ENCODE data around the gene PTPRN2.
"Not testable (repeated sequence)": the region's sequence is repeated elsewhere in the genome, so short reads cannot be mapped to it uniquely, and the experiment has no call there.

Gene PTPRN2

GRCh38 chr7:157962458-157963306 lies 624.9 kb downstream of the PTPRN2 start:
- DNase-seq (ENCODE audit: low spot score), result no peak

DNA sequence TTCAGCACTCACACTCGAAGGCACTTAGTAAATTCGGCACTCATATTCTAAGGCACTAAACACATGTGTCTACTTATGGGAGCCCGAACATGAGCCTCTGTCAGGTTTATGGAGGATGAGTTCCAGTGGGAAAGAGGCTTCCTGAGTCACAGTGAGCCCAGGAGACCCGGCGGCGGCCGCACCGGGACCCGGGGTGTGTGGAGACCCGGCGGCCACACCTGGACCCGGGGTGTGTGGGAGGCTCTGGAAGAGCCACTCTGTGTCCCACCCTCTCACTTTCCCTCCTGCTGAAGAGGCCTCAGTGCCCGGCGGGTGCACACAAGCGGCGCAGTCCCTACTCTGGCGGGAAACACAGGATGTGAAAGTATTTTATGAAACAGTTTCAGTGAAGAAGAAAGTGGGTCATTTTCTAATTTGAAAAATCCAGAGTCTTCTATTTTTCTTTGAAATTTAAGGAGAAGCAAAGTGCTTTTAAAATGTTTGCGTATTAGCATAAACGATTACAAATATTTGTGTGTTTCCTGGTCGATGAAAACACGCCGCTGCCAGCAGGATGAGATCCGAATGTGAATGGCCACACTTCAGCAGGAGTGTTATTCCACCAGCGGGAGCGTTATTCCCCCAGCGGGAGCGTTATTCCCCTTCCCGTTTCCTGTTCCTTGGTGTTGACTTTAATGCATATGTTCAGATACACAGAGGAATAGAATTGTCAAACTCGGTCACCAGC lies 625.7 kb downstream of the PTPRN2 start:
- DNase-seq (ENCODE audit: low spot score), result no peak

DNA sequence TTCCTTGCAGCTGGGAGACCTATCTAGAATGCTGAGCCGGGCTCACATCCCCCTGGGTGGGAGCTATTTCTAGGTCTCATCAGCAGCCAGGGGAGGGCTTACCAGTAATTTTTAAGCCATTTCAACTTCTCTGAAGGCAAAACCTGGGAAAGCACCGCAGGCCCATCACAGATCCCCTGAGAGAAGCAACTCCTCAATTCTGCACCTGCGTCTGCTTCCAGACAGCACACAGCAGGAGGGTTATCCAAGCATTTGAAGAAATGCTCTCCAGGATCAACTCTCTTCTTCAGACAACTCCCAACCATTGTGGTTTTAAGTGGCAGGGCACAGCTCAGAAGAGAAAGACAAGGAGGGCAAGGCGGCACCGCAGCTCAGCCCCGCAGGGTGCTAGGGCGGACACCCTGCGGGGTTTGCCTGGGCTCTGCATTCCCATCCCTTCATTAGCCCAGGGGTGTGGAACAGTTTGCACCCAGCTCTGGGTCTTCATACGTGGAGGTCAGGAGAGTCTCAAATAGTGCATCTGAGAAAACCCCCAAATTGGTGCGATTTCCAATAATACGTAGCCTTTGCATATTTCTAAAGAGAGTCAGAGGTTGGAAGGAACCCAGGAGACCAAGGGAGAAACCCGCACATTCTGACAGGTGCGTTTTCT lies 632.1 kb downstream of the PTPRN2 start:
- no peak for DNase-seq (ENCODE audit: low spot score)

GRCh38 chr7:157954901-157955300 lies 632.7 kb downstream of the PTPRN2 start:
- no peak for DNase-seq (ENCODE audit: low spot score)

DNA sequence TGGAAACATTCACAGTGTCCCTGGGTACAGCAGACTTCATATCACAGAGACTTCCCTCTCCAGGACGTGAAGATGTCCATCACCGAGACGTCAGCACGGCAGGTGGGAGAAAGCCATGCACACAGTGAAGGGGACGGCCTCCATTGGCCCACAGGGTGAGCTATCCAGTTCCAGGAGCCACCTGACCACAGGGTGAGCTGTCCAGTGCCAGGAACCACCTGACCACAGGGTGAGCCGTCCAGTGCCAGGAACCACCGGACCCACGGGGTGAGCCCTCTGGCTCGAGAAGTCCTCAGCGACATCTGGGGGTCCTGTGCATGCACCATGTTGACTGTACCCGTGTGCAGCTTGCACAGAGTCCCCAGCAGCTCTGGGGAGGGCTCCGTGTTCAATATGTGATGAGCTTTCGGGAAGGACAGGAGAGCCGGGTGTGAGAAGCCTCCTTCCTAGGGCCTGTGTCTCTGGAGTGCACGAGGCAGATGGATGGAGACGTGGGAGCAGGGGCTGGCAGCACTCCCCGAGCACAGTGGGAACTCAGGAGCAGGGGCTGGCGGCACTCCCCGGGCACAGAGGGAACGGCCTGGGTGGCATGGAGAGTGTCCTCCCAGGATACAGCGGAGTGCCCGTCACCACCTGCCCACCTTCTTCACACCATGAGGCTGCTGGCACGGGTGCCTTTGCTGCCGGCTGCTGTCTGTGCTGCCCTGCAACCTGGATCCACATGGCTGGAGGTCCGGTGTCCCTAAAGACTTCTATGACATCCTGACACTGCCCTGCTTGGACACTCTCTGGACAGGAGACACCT lies 634.6 kb downstream of the PTPRN2 start:
- no peak for DNase-seq (ENCODE audit: low spot score)

DNA sequence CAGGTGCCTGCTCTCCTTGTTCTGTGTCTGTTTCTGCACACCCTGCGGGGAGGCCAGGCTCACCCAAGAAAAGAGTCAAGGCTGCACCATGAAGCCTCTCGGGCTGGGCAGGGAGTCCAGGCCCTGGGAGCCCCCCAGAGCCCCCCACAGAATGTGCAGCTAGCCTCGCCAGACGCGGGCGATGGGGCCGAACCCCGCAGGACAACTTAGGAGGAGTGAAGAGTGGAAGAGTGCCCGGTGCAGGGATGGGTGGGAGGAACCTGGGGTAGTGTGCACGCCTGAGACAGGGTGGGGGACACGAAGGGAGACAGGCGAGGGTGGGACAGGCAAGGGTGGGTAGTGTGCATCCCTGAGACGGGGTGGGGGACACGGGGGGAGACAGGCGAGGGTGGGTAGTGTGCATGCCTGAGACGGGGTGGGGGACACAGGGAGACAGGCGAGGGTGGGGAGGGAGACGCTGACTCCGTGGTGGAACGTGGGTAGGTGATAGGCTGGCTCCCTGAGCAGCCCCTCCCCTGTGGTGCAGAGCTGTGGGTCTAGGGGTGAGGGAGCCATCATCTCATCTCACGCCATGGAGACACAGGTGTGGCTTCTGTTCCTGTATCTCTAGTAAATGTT lies 635.5 kb downstream of the PTPRN2 start:
- no peak for DNase-seq (ENCODE audit: low spot score)

GRCh38 chr7:157951300-157952049 lies 636.1 kb downstream of the PTPRN2 start:
- DNase-seq (ENCODE audit: low spot score), result no peak

GRCh38 chr7:157949711-157950110 lies 637.9 kb downstream of the PTPRN2 start:
- DNase-seq (ENCODE audit: low spot score), result no peak

- DNase-seq (ENCODE audit: low spot score), result no peak
Measured at GRCh38 chr7:157947504-157947903, 640.1 kb downstream of the PTPRN2 start.

DNA sequence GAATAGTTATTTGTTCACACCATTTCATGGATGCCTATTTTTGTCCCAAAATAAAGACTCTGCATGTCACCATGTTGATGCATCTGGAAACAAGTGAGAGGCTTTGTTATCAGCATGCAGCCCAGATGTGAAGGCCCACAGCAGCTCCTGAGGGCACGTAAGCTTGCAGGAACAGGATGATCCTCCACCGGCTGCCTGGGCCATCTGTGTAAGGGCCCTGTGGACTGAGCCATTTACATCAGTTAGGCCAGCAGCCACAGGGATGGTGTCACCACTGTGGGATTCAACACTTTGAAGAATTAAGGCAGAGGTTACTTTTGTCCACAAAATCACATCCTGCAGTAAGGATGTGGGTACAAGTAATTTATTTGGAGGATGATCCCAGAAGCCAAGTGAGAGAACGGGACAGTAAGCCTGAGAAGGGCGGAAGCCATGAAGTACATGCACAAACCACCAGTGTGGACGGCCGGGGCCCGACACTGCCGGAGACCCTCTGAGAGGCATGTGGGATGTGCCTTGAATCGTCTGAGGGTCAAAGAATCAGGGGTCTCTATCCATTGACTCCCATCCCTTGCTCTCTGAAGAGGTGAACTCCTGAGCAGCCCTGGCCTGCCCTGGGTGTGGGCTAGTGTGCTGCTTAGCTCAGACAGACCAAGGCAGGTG lies 641.1 kb downstream of the PTPRN2 start:
- DNase-seq (ENCODE audit: low spot score), result no peak

GRCh38 chr7:157945401-157945800 lies 642.2 kb downstream of the PTPRN2 start:
- DNase-seq (ENCODE audit: low spot score), result no peak

- DNase-seq (ENCODE audit: low spot score), result no peak
Measured at GRCh38 chr7:157944734-157945291, 642.8 kb downstream of the PTPRN2 start.

- DNase-seq (ENCODE audit: low spot score), result no peak
Measured at GRCh38 chr7:157944051-157944450, 643.6 kb downstream of the PTPRN2 start.

DNA sequence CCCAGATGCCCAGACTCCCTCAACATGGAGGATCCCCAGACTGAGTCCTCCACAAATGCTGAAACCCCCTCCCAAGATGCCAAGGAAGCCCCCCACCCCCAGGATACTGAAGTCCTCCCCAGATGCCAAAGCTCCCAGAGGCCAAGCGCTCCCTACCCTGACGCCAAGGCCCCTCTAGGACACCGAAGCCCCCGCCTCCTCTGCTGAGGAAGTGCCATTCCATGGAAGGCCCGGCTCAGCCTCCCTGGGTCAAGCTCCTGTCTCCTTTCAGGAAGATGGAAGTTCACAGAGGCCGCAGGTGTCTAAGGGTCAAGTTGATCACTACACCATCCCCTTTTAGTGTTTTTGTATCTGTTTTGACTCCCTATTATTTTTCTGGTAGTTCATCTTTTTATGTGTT lies 644.1 kb downstream of the PTPRN2 start:
- no peak for DNase-seq (ENCODE audit: low spot score)

- DNase-seq (ENCODE audit: low spot score), result no peak
Measured at GRCh38 chr7:157941210-157941609, 646.4 kb downstream of the PTPRN2 start.

- no peak for DNase-seq (ENCODE audit: low spot score)
Measured at GRCh38 chr7:157940497-157940896, 647.1 kb downstream of the PTPRN2 start.

GRCh38 chr7:157938211-157938610 lies 649.4 kb downstream of the PTPRN2 start:
- no peak for DNase-seq (ENCODE audit: low spot score)

DNA sequence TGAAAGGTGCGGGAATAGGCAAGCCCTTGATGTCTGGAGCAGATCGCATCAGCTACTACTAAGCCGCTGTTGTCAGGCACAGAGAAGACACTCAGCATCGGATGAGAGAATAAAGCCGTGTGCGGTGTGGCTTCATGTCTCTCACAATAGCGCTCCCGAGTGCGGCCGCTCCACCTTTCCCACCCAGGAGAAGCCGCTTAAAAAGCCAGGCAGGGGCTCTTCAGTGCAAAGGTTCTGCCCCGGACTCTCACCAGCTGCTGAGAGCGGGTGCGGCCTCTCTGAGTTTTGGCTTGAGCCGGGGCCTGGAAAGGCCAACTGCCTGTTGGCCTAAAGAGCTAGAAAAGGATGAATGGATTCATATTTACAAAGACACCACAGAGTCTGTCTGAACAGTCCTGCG lies 650.2 kb downstream of the PTPRN2 start:
- DNase-seq (ENCODE audit: low spot score), result no peak

DNA sequence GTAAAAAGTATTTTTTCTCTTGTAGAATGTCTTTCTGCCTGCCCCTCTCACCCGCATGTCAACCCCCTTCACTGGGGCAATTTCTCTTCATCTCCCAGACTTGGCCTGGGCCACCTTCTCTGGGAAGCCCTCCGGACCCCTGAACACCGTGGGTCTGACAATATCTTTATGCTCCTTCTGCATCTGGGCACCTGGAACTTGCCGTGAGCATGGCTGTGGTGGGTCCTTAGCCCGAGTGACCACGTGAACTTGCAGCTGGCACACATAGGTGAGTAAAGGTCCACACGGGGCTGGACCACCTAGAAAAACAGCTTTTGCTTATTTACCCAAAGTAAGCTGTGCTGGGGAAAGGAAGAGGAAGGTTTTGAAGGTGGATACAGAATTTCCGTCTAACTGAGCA lies 650.6 kb downstream of the PTPRN2 start:
- DNase-seq (ENCODE audit: low spot score), result no peak

- not testable (repeated sequence) for DNase-seq (ENCODE audit: low spot score)
Measured at GRCh38 chr7:157935721-157936120, 651.9 kb downstream of the PTPRN2 start.
